ENCODE results near the gene FOXA2. TPM values are rescaled to one million over a fixed set of nuclear protein-coding genes. Genes with fewer than 3 reads are reported as not detected.

FOXA2 gene
- total RNA-seq, 4 donors from 2014 or later: not detected

DNA sequence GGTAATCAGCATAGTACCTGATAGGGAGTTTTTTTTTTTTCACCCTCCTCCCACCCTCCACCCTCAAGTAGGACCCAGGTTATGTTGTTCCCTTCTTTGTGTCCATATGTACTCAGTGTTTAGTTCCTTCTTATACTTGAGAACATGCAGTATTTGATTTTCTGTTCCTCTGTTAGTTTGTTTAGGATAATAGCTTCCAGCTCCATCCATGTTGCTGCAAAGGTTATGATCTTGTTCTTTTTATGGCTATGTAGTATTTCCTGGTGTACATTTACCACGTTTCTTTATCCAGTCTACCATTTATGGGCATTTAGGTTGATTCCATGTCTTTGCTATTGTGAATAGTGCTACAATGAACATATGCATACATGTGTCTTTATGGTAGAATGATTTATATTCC, 41.9 kb downstream of the FOXA2 start:
- Histone ChIP-seq H3K27ac (no peak overlapping the region), H3K4me1 (no peaks in the 10 kb centered on the region), H3K27me3 (peaks cover 10% of the 10 kb centered on the region), H3K4me3 (no peak overlapping the region), H3K9me3 (no peaks in the 10 kb centered on the region), H3K36me3 (no peaks in the 10 kb centered on the region)
- TF ChIP-seq POLR2A (IDR thresholded peaks at IDR 0.05) (no peak), EP300 (IDR thresholded peaks at IDR 0.05) (no peak), CTCF (IDR thresholded peaks at IDR 0.05) (no peak), POLR2AphosphoS5 (IDR thresholded peaks at IDR 0.05) (no peak)
- no peak for DNase-seq (ENCODE audit: low spot score in 2 of 2)
- 45% methylated on average over 1 of the region's 1 CpG for WGBS

DNA sequence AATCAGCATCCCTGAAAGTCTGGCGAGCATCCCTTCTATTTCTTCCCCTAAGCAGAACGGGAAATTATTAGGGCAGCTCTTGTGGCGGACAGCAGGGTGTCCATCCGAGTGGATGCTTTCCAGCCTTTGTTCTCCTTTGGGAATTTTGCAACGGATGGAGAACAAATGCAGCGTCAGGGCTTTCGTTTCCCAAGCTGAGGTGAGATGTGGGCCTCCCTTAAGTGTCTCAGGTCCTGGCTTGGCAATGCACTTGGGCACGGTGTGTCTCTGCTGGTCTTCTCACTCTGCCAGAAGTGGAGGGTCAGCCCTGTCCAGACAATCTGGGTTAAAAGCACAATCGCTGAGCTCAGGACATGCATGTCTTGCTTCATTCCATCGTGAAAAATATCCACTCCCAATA, 43.5 kb downstream of the FOXA2 start:
- Histone ChIP-seq H3K4me3 (no peak overlapping the region), H3K9me3 (no peaks in the 10 kb centered on the region), H3K4me1 (no peaks in the 10 kb centered on the region), H3K27ac (no peak overlapping the region), H3K36me3 (no peaks in the 10 kb centered on the region), H3K27me3 (peaks cover 10% of the 10 kb centered on the region)
- TF ChIP-seq EP300 (IDR thresholded peaks at IDR 0.05) (no peak), POLR2A (IDR thresholded peaks at IDR 0.05) (no peak), POLR2AphosphoS5 (IDR thresholded peaks at IDR 0.05) (no peak), CTCF (IDR thresholded peaks at IDR 0.05) (no peak)
- no peak for DNase-seq (ENCODE audit: low spot score in 2 of 2)
- 66% methylated on average over 10 of the region's 10 CpGs for WGBS

GRCh38 chr20:22536956-22537756, 47.2 kb downstream of the FOXA2 start:
- TF ChIP-seq EP300 (IDR thresholded peaks at IDR 0.05) (no peak), CTCF (IDR thresholded peaks at IDR 0.05) (no peak), POLR2A (IDR thresholded peaks at IDR 0.05) (no peak), POLR2AphosphoS5 (IDR thresholded peaks at IDR 0.05) (no peak)
- Histone ChIP-seq H3K4me3 (no peak overlapping the region), H3K27me3 (peaks cover 10% of the 10 kb centered on the region), H3K9me3 (no peaks in the 10 kb centered on the region), H3K36me3 (no peaks in the 10 kb centered on the region), H3K4me1 (no peaks in the 10 kb centered on the region), H3K27ac (no peak overlapping the region)
- 81% methylated on average over 4 of the region's 4 CpGs for WGBS
- no peak for DNase-seq (ENCODE audit: low spot score in 2 of 2)

GRCh38 chr20:22536141-22536828, 48.1 kb downstream of the FOXA2 start:
- Histone ChIP-seq H3K27ac (no peak overlapping the region), H3K36me3 (no peaks in the 10 kb centered on the region), H3K9me3 (no peaks in the 10 kb centered on the region), H3K27me3 (peaks cover 9% of the 10 kb centered on the region), H3K4me1 (no peaks in the 10 kb centered on the region), H3K4me3 (no peak overlapping the region)
- TF ChIP-seq POLR2AphosphoS5 (IDR thresholded peaks at IDR 0.05) (no peak), CTCF (IDR thresholded peaks at IDR 0.05) (no peak), POLR2A (IDR thresholded peaks at IDR 0.05) (no peak), EP300 (IDR thresholded peaks at IDR 0.05) (no peak)
- WGBS: 59% methylated on average over 5 of the region's 5 CpGs
- no peak for DNase-seq (ENCODE audit: low spot score in 2 of 2)

DNA sequence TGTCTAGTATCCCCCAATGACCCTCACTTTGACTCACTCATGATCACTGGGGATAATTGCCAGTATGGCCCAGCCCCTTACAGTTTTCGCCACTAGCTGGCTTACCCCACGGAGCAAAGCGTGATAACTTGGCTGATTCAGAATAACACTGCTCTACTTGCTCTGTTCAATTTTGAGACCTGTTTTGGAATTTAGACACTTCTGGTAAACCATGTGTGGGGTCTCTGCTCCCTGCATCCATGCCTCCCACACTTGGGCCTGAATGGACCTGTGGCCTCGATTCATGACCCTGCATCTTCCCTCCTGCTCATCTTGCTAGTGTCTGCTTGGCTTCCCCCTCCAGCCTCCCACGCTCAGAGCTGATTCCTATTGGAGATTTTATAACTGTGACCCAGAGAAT, 48.9 kb downstream of the FOXA2 start:
- DNase-seq (ENCODE audit: low spot score in 2 of 2): no peak
- Histone ChIP-seq H3K36me3 (no peaks in the 10 kb centered on the region), H3K27ac (no peak overlapping the region), H3K27me3 (peaks cover 6% of the 10 kb centered on the region), H3K4me3 (no peak overlapping the region), H3K4me1 (no peaks in the 10 kb centered on the region), H3K9me3 (no peaks in the 10 kb centered on the region)
- WGBS: 87% methylated on average over 5 of the region's 5 CpGs
- TF ChIP-seq EP300 (IDR thresholded peaks at IDR 0.05) (no peak), POLR2A (IDR thresholded peaks at IDR 0.05) (no peak), POLR2AphosphoS5 (IDR thresholded peaks at IDR 0.05) (no peak), CTCF (IDR thresholded peaks at IDR 0.05) (no peak)
